Lower leg skin (tissue), 4 donors: Measurements from ENCODE around the gene SYCP2. TPM values are rescaled to one million over a fixed set of nuclear protein-coding genes. Genes with fewer than 3 reads are reported as not detected.

ENCODE experiments used
- DNase-seq, 2 donors: peaks; one replicate each; pipeline ENCODE4 v3.0.0-alpha.2; 2019; ENCODE audit warnings: low spot score in 2 of 2
- H3K4me3 ChIP-seq: fragments of 200-600 bp; sonication (generic); 2 replicates; pipeline ENCODE4 v1.5.1; 2017; ENCODE audit warnings: mild to moderate bottlenecking, low read depth; ENCODE audit not compliant: poor library complexity, severe bottlenecking
- POLR2A ChIP-seq, 2 donors: fragments of 450-650 bp; IDR thresholded peaks; one replicate each; pipeline ENCODE4 v1.6.1; 2016 to 2017; ENCODE audit warnings: antibody characterized with exemption in 2 of 2, mild to moderate bottlenecking in 1 of 2, moderate library complexity in 1 of 2
- WGBS, 2 donors: methylation state at CpG; one replicate each; pipeline ENCODE4 v1.1.5; 2018; 5-methylcytosine and 5-hydroxymethylcytosine counted together
- intact Hi-C: fragments of 100-400 bp; cut with DNase I; formaldehyde crosslinking; loops from one replicate; pipeline ENCODE4 v1.15.0; 2023; ENCODE audit warnings: low total_unique reads
- total RNA-seq, 4 donors: library from RNA; depleted of rRNA; stranded (reverse); fragments of >200 nt; gene quantifications; one replicate each; pipeline ENCODE4 v1.1.0, GENCODE V29; 2016
- TF ChIP-seq, protein P1 (sequence below), 3 donors: fragments of 450-650 bp; IDR thresholded peaks; one replicate each; pipeline ENCODE4 v1.5.1; 2016; ENCODE audit warnings: antibody characterized with exemption in 3 of 3, mild to moderate bottlenecking in 3 of 3, moderate library complexity in 2 of 3

Gene SYCP2
- total RNA-seq, 4 donors from 2014 or later, result 1.9 to 12.9 (median 2.4) TPM

DNA sequence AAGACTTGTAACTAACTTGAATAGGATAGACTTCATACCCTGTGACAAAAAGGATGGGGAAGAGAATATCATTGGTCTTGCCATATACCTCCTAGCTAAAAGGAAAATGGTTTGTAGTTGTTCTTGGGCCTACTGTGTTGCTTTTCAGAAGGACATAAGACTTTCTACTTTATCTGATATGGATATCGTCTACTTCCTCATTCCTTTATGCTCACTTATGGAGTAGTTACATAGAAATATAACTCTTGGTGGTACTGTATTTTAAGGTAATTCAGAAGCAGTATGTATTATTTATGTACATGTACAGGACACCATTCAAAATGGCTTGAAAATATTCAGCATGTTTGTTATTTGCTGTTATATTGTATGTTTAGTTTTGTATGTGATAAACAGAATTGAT is 14.8 kb upstream of the SYCP2 start:
- 61 to 70% methylated on average over 1 of the region's 1 CpG for WGBS, 2 donors

DNA sequence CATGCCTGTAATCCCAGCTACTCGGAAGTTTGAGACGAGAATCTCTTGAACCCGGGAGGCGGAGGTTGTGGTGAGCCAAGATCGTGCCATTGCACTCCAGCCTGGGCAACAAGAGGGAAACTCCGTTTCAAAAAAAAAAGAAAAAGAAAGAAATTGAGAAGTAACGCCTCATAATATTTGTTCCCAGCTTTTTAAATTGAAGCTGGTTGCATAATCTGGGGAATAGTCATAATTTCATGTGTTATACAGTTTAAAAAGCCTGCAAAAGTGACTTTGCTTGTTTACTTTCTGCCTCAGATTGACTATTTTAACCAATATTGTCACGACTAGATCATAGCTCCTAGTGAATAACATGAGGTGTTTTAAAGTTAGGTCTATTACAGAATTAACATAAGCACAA is 13.9 kb upstream of the SYCP2 start:
- 76 to 90% methylated on average over 8 of the region's 8 CpGs for WGBS, 2 donors
- H3K4me3 ChIP-seq, result no peak overlapping the region
- DNase-seq, result no peak
- intact Hi-C loops, result no loop called here
- TF ChIP-seq POLR2A (IDR thresholded peaks at IDR 0.05), result no peak
- TF ChIP-seq, protein P1, sequence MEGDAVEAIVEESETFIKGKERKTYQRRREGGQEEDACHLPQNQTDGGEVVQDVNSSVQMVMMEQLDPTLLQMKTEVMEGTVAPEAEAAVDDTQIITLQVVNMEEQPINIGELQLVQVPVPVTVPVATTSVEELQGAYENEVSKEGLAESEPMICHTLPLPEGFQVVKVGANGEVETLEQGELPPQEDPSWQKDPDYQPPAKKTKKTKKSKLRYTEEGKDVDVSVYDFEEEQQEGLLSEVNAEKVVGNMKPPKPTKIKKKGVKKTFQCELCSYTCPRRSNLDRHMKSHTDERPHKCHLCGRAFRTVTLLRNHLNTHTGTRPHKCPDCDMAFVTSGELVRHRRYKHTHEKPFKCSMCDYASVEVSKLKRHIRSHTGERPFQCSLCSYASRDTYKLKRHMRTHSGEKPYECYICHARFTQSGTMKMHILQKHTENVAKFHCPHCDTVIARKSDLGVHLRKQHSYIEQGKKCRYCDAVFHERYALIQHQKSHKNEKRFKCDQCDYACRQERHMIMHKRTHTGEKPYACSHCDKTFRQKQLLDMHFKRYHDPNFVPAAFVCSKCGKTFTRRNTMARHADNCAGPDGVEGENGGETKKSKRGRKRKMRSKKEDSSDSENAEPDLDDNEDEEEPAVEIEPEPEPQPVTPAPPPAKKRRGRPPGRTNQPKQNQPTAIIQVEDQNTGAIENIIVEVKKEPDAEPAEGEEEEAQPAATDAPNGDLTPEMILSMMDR (IDR thresholded peaks at IDR 0.05), result no peak

More for the DNA sequence above, 14.8 kb upstream of the SYCP2 start:
- H3K4me3 ChIP-seq, result no peak overlapping the region
- DNase-seq, result no peak
- intact Hi-C loops, result no loop called here
- TF ChIP-seq, protein P1 (IDR thresholded peaks at IDR 0.05), result no peak
- TF ChIP-seq POLR2A (IDR thresholded peaks at IDR 0.05), result no peak

DNA sequence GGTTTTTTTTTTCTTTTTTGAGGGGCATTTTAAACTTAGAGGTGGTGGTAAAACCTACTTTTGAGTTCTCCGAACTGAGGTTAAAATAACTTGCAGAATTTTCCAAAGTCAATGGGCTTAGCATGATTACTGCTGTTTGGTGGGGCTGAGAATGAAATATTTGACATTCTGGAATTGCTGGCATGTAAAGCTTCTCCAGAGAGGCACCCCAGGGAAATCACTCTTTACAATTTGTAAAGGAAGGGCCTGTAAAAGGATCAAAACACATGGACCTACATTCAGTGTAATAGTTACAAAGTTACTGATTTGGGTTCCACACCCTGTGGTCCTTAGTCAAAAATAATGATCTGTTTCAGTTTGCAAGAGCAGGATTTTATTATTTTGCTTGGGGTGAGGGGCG is 12.3 kb upstream of the SYCP2 start:
- DNase-seq, result no peak
- H3K4me3 ChIP-seq, result no peak overlapping the region
- intact Hi-C loops, result no loop called here
- WGBS, 2 donors, result 74 to 82% methylated on average over 2 of the region's 2 CpGs
- no peak for TF ChIP-seq POLR2A (IDR thresholded peaks at IDR 0.05)
- TF ChIP-seq, protein P1 (IDR thresholded peaks at IDR 0.05), result no peak

DNA sequence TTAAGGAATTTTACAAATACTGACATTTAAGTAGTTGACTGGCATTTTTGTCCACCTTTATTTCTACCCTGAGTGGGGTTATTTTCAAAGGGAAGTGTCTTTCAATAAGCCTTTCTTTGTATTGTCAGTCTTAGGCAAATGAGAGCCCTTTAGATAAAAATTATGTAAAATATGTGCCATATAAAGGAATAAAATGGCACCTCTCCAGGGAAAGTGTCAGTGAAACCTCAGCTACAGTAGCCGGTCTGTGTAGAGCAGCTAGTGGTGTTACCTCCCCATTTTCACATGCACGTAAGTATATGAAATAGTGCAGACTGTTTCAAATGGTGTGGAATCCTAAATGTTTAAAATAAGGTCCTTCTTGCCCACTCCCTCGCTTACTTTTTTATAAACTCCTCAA is 11.7 kb upstream of the SYCP2 start:
- H3K4me3 ChIP-seq, result no peak overlapping the region
- no peak for TF ChIP-seq POLR2A (IDR thresholded peaks at IDR 0.05)
- TF ChIP-seq, protein P1 (IDR thresholded peaks at IDR 0.05), result no peak
- 44 to 50% methylated on average over 3 of the region's 3 CpGs for WGBS, 2 donors
- intact Hi-C loops, result no loop called here
- DNase-seq, result no peak

DNA sequence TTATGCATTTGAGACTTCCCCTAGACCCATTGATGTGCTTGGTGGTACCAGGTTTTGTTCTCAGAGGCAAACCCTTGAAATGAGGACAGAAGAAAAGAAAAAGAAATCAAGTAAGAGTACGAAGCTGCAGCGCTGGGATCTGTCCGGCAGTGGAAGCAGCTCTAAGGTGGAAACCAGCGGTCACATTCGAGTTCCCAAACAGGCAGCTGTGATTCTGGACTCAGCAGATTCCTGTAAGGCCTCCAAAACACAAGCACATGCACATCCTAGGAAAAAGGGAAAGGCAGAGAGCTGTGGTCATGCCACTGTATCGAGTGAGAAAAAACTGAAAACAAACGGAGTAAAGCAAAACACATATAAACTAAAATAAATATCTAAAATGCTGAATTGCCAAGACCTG is 11.3 kb upstream of the SYCP2 start:
- no peak for TF ChIP-seq POLR2A (IDR thresholded peaks at IDR 0.05)
- TF ChIP-seq, protein P1 (IDR thresholded peaks at IDR 0.05), result no peak
- DNase-seq, result no peak
- 79% methylated on average over 7 of the region's 7 CpGs for WGBS, 2 donors
- H3K4me3 ChIP-seq, result no peak overlapping the region
- intact Hi-C loops, result no loop called here

DNA sequence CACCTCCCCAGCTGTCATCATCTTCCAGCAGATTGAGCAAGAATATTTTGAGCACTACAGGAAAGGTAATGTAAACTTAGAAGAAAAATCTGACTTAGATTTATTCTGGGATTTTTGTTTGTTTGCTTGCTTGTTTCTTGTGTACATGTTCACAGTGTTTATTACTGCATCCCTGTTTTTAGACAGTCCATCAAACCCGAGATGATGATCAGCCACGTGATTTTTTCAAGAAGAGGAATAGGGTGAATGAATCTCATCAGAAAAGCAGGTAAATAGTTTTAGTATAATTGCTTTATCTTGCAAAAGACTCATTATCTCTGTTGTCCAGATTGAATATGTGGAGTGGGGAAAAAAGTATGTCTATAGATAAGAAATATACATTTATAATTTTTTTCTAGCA is 8.8 kb upstream of the SYCP2 start:
- no peak for DNase-seq
- no peak overlapping the region for H3K4me3 ChIP-seq
- intact Hi-C loops, result no loop called here
- 72 to 90% methylated on average over 2 of the region's 2 CpGs for WGBS, 2 donors
- TF ChIP-seq, protein P1 (IDR thresholded peaks at IDR 0.05), result no peak
- no peak for TF ChIP-seq POLR2A (IDR thresholded peaks at IDR 0.05)
